ENCODE measurements around the gene MRPL12.

GRCh38 chr17:81708739-81709185 is 5.6 kb downstream of the MRPL12 start:
- no peak for TF ChIP-seq POLR2A (IDR thresholded peaks at IDR 0.05)
- no peak for TF ChIP-seq CTCF (IDR thresholded peaks at IDR 0.05)
